ENCODE results near the gene ADH5.
A peak's percentile ranks its signal among the peaks of the same experiment; 100 is the strongest.
"Not testable (repeated sequence)": the region's sequence is repeated elsewhere in the genome, so short reads cannot be mapped to it uniquely, and the experiment has no call there.

Gene ADH5

GRCh38 chr4:99027304-99027703 is 61.3 kb downstream of the ADH5 start:
- no peaks in the 10 kb centered on the region for H3K9me3 ChIP-seq (ENCODE audit: insufficient read depth, low read length)
- no peak overlapping the region for H3K4me2 ChIP-seq (ENCODE audit: low read length)
- TF ChIP-seq EZH2phosphoT487 (IDR thresholded peaks at IDR 0.05; ENCODE audit: low read depth) (no peak), CTCF (IDR thresholded peaks at IDR 0.05; ENCODE audit: low read depth, low read length) (no peak)
- H3K36me3 ChIP-seq (replicated peaks; ENCODE audit: low read depth, low read length) = peaks cover 17% of the 10 kb centered on the region
- peaks cover 77% of the 10 kb centered on the region for H3K79me2 ChIP-seq (ENCODE audit: low read length)
- no peak overlapping the region for H3K9ac ChIP-seq (ENCODE audit: low read length)
- no peak overlapping the region for H2AFZ ChIP-seq (ENCODE audit: low read depth, low read length)
- peaks cover 71% of the 10 kb centered on the region for H4K20me1 ChIP-seq (ENCODE audit: insufficient read depth, low read length)
- no peak overlapping the region for H3K4me3 ChIP-seq (ENCODE audit: low read length)
- H3K27me3 ChIP-seq (ENCODE audit: low read depth, low read length) = no peaks in the 10 kb centered on the region
- H3K27ac ChIP-seq (ENCODE audit: low read length) = no peak overlapping the region
- peaks cover 33% of the 10 kb centered on the region for H3K4me1 ChIP-seq (ENCODE audit: low read length)

- Histone ChIP-seq H3K4me1 (ENCODE audit: low read length) (peaks cover 33% of the 10 kb centered on the region), H3K79me2 (ENCODE audit: low read length) (peaks cover 87% of the 10 kb centered on the region), H3K36me3 (replicated peaks; ENCODE audit: low read depth, low read length) (peaks cover 28% of the 10 kb centered on the region), H3K27me3 (ENCODE audit: low read depth, low read length) (no peaks in the 10 kb centered on the region), H4K20me1 (ENCODE audit: insufficient read depth, low read length) (peaks cover 66% of the 10 kb centered on the region), H3K9me3 (ENCODE audit: insufficient read depth, low read length) (peaks cover 10% of the 10 kb centered on the region; the same call in 1 of the 2 replicates), H3K9ac (ENCODE audit: low read length) (no peak overlapping the region), H2AFZ (ENCODE audit: low read depth, low read length) (no peak overlapping the region), H3K27ac (ENCODE audit: low read length) (no peak overlapping the region), H3K4me2 (ENCODE audit: low read length) (no peak overlapping the region), H3K4me3 (ENCODE audit: low read length) (no peak overlapping the region)
- TF ChIP-seq EZH2phosphoT487 (IDR thresholded peaks at IDR 0.05; ENCODE audit: low read depth) (no peak), CTCF (IDR thresholded peaks at IDR 0.05; ENCODE audit: low read depth, low read length) (no peak)
These were observed 63.1 kb downstream of the ADH5 start for GRCh38 chr4:99025506-99025905.

GRCh38 chr4:99024481-99025275 is 63.9 kb downstream of the ADH5 start:
- Histone ChIP-seq H3K9me3 (ENCODE audit: insufficient read depth, low read length) (peaks cover 10% of the 10 kb centered on the region; the same call in 1 of the 2 replicates), H3K9ac (ENCODE audit: low read length) (no peak overlapping the region), H3K79me2 (ENCODE audit: low read length) (peaks cover 90% of the 10 kb centered on the region), H3K36me3 (replicated peaks; ENCODE audit: low read depth, low read length) (peaks cover 33% of the 10 kb centered on the region), H3K27me3 (ENCODE audit: low read depth, low read length) (no peaks in the 10 kb centered on the region), H4K20me1 (ENCODE audit: insufficient read depth, low read length) (peaks cover 60% of the 10 kb centered on the region), H2AFZ (ENCODE audit: low read depth, low read length) (no peak overlapping the region), H3K4me3 (ENCODE audit: low read length) (no peak overlapping the region), H3K4me2 (ENCODE audit: low read length) (no peak overlapping the region), H3K4me1 (ENCODE audit: low read length) (peaks cover 33% of the 10 kb centered on the region), H3K27ac (ENCODE audit: low read length) (no peak overlapping the region)
- TF ChIP-seq CTCF (IDR thresholded peaks at IDR 0.05; ENCODE audit: low read depth, low read length) = no peak
- TF ChIP-seq EZH2phosphoT487 (IDR thresholded peaks at IDR 0.05; ENCODE audit: low read depth) = no peak

- not testable (repeated sequence) for H3K27ac ChIP-seq (ENCODE audit: low read length); H3K4me3 ChIP-seq (ENCODE audit: low read length); H2AFZ ChIP-seq (ENCODE audit: low read depth, low read length); H3K27me3 ChIP-seq (ENCODE audit: low read depth, low read length); H3K9ac ChIP-seq (ENCODE audit: low read length)
- H3K9me3 ChIP-seq (ENCODE audit: insufficient read depth, low read length) = peaks cover 10% of the 10 kb centered on the region; the same call in 1 of the 2 replicates
- peaks cover 33% of the 10 kb centered on the region for H3K4me1 ChIP-seq (ENCODE audit: low read length)
- H3K36me3 ChIP-seq (replicated peaks; ENCODE audit: low read depth, low read length) = peaks cover 36% of the 10 kb centered on the region
- peaks cover 60% of the 10 kb centered on the region for H4K20me1 ChIP-seq (ENCODE audit: insufficient read depth, low read length)
- peaks cover 99% of the 10 kb centered on the region for H3K79me2 ChIP-seq (ENCODE audit: low read length)
- peak overlapping the region; percentile 27; the same call in 1 of the 2 replicates for H3K4me2 ChIP-seq (ENCODE audit: low read length)
These were observed 64.8 kb downstream of the ADH5 start for GRCh38 chr4:99023800-99024251.
